ENCODE data around the gene ATP8A2. TPM values are rescaled to one million over a fixed set of nuclear protein-coding genes. Genes with fewer than 3 reads are reported as not detected.

The ATP8A2 gene
- total RNA-seq, 2 experiments from 2014 or later, result 0.22 to 0.24 TPM

- Mint-ChIP-seq H3K4me1 (ENCODE audit: low read depth) (peaks cover 6% of the 10 kb centered on the region), H3K27ac (no peak overlapping the region)
Observed at GRCh38 chr13:25756912-25757311, 385.1 kb downstream of the ATP8A2 start.

DNA sequence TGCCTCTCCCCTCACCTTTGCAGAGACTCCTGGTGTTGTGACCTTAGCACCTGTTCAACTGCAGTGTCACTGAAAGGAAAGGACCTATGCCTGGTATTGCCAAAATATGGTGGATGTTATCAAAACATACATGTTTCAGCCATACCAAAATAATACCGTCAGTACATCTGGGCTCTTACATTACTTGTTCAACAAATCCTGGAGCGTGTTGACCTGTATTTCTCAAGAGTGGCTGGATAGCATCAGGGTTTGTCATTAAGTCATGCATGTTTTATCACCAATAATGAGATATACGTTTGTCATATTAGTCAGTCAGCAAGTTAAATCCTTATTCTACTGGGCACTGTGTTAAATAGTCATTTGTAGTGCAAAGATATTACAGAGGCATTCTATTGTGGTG lies 389.3 kb downstream of the ATP8A2 start:
- Mint-ChIP-seq H3K4me1 (ENCODE audit: low read depth) (peaks cover 28% of the 10 kb centered on the region), H3K9me3 (peaks cover 7% of the 10 kb centered on the region), H3K4me3 (no peak overlapping the region), H3K27ac (no peak overlapping the region), H3K27me3 (ENCODE audit: low read depth) (no peaks in the 10 kb centered on the region), H3K36me3 (ENCODE audit: low read depth) (peaks cover 4% of the 10 kb centered on the region)
- CTCF ChIA-PET, result interaction anchor here (0.5 kb wide), 1 partner anchor 14 kb away, joined by 3 read pairs; no protein-coding TSS in a partner anchor
- DNase-seq, result no peak
- intact Hi-C loops (cut with micrococcal nuclease), result loop anchor here (5.0 kb wide), 1 partner anchor 126 kb away; no protein-coding TSS in a partner anchor

More at GRCh38 chr13:25756912-25757311, 385.1 kb downstream of the ATP8A2 start:
- H3K4me3 Mint-ChIP-seq, result no peak overlapping the region
- no peaks in the 10 kb centered on the region for H3K9me3 Mint-ChIP-seq
- DNase-seq, result no peak
- intact Hi-C loops (cut with micrococcal nuclease), result no loop called here
- CTCF ChIA-PET, result no interaction called here
- H3K27me3 Mint-ChIP-seq (ENCODE audit: low read depth), result no peaks in the 10 kb centered on the region
- no peaks in the 10 kb centered on the region for H3K36me3 Mint-ChIP-seq (ENCODE audit: low read depth)

DNA sequence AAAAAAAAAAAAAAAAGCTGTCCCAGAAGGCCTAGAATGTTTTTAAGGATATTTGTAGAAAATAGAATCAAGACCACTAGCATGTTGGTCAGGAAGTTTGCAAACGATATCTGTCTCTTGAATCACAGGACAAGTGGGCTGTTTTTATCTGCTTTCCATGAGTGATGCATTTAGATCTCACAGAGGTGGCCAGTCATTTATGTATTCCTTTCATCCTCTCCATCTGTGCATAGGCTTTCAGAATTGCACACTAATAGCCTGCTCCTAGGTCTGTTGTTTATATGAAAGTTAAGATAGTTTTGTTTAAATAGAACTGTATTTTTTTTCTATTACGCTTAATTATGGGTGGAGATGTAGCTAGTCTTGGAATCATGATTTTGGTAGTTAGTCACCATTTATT lies 390.5 kb downstream of the ATP8A2 start:
- peak overlapping the region; percentile 32 for H3K27ac Mint-ChIP-seq
- intact Hi-C loops (cut with micrococcal nuclease), result loop anchor here (1.0 to 5.0 kb wide), 3 partner anchors 44 to 141 kb away; no protein-coding TSS in a partner anchor
- H3K4me3 Mint-ChIP-seq, result no peak overlapping the region
- no peak for DNase-seq
- peaks cover 4% of the 10 kb centered on the region for H3K36me3 Mint-ChIP-seq (ENCODE audit: low read depth)
- CTCF ChIA-PET, result interaction anchor here (1.1 kb wide), 1 partner anchor 11 kb away, joined by 3 read pairs; no protein-coding TSS in a partner anchor
- peaks cover 25% of the 10 kb centered on the region for H3K4me1 Mint-ChIP-seq (ENCODE audit: low read depth)
- H3K9me3 Mint-ChIP-seq, result peaks cover 11% of the 10 kb centered on the region
- no peaks in the 10 kb centered on the region for H3K27me3 Mint-ChIP-seq (ENCODE audit: low read depth)

DNA sequence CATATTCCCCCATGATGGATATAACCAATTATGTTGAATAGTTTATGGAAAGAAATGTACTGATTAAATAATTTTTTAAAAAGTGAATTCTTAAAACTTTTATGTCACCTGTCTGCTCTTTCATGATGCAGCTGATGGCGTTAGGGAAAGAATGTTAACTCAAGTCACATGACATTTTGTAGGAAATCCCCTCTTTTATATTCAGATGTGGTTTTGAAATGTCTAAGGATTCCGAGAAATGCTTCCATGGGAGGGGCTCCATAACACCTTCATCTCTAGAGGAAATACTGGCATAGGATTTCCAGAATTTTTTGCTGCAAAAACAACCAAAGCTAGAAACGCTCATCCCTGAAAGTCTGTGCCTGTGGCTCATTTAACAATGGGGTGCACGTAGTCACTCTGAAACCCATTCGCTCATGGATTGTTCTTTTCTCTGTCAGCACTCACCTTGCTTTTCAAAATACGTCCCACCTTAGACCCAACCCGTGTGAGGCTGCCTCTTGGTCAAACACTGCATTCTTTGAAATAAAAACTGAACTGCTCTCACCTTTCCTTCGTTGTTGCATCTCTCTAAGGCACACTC lies 391.1 kb downstream of the ATP8A2 start:
- CTCF ChIA-PET, result interaction anchor here (0.6 to 1.1 kb wide), 2 partner anchors 12 to 67 kb away, joined by 3 to 4 read pairs; no protein-coding TSS in a partner anchor
- Mint-ChIP-seq H3K4me3 (no peak overlapping the region), H3K27me3 (ENCODE audit: low read depth) (no peaks in the 10 kb centered on the region), H3K9me3 (peaks cover 11% of the 10 kb centered on the region), H3K36me3 (ENCODE audit: low read depth) (peaks cover 4% of the 10 kb centered on the region), H3K4me1 (ENCODE audit: low read depth) (peaks cover 25% of the 10 kb centered on the region), H3K27ac (peak overlapping the region; percentile 41)
- DNase-seq, result peak; percentile 35
- intact Hi-C loops (cut with micrococcal nuclease), result loop anchor here (1.0 to 5.0 kb wide), 4 partner anchors 43 to 143 kb away; no protein-coding TSS in a partner anchor

DNA sequence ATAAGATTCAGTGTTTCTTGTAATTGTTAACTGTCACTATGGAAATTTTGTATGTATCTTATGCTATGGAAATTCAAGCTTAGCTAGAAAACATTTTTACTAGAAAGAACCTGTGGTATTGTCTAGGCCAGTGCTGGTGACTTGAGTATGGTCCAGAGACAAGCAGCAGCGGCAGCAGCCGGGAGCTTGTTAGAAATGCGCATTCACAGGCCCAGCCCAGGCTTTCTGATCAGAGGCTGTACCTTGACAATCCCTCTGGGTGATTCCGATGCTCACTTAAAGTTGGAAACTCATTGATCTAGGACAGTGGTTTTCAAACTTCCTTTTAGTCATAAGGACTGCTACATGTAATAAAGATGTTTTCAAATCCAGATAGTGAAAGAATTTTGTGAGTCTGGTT lies 392.6 kb downstream of the ATP8A2 start:
- Mint-ChIP-seq H3K4me1 (ENCODE audit: low read depth) (peaks cover 25% of the 10 kb centered on the region), H3K9me3 (peaks cover 11% of the 10 kb centered on the region), H3K4me3 (no peak overlapping the region), H3K27ac (no peak overlapping the region), H3K27me3 (ENCODE audit: low read depth) (no peaks in the 10 kb centered on the region), H3K36me3 (ENCODE audit: low read depth) (peaks cover 4% of the 10 kb centered on the region)
- intact Hi-C loops (cut with micrococcal nuclease), result loop anchor here (5.0 kb wide), 1 partner anchor 123 kb away; no protein-coding TSS in a partner anchor
- CTCF ChIA-PET, result interaction anchor here (0.5 kb wide), 1 partner anchor 651 kb away, joined by 3 read pairs; no protein-coding TSS in a partner anchor
- DNase-seq, result no peak

- CTCF ChIA-PET, result no interaction called here
- no peak for DNase-seq
- peaks cover 4% of the 10 kb centered on the region for H3K36me3 Mint-ChIP-seq (ENCODE audit: low read depth)
- H3K9me3 Mint-ChIP-seq, result peaks cover 11% of the 10 kb centered on the region
- intact Hi-C loops (cut with micrococcal nuclease), result no loop called here
- H3K4me3 Mint-ChIP-seq, result no peak overlapping the region
- H3K4me1 Mint-ChIP-seq (ENCODE audit: low read depth), result peaks cover 25% of the 10 kb centered on the region
- no peak overlapping the region for H3K27ac Mint-ChIP-seq
- no peaks in the 10 kb centered on the region for H3K27me3 Mint-ChIP-seq (ENCODE audit: low read depth)
Observed at GRCh38 chr13:25765266-25765665, 393.5 kb downstream of the ATP8A2 start.

- Mint-ChIP-seq H3K36me3 (ENCODE audit: low read depth) (peaks cover 4% of the 10 kb centered on the region), H3K4me3 (no peak overlapping the region), H3K9me3 (peaks cover 11% of the 10 kb centered on the region), H3K4me1 (ENCODE audit: low read depth) (peaks cover 33% of the 10 kb centered on the region), H3K27ac (no peak overlapping the region), H3K27me3 (ENCODE audit: low read depth) (no peaks in the 10 kb centered on the region)
- intact Hi-C loops (cut with micrococcal nuclease), result no loop called here
- CTCF ChIA-PET, result interaction anchor here (0.6 kb wide), 1 partner anchor 293 kb away, joined by 3 read pairs; no protein-coding TSS in a partner anchor
- DNase-seq, result no peak
Observed at GRCh38 chr13:25766576-25766975, 394.8 kb downstream of the ATP8A2 start.

- H3K27ac Mint-ChIP-seq, result no peak overlapping the region
- H3K9me3 Mint-ChIP-seq, result peaks cover 11% of the 10 kb centered on the region
- H3K4me3 Mint-ChIP-seq, result no peak overlapping the region
- H3K36me3 Mint-ChIP-seq (ENCODE audit: low read depth), result peaks cover 4% of the 10 kb centered on the region
- no peaks in the 10 kb centered on the region for H3K27me3 Mint-ChIP-seq (ENCODE audit: low read depth)
- peaks cover 34% of the 10 kb centered on the region for H3K4me1 Mint-ChIP-seq (ENCODE audit: low read depth)
- CTCF ChIA-PET, result no interaction called here
- intact Hi-C loops (cut with micrococcal nuclease), result no loop called here
- no peak for DNase-seq
Observed at GRCh38 chr13:25766991-25767390, 395.2 kb downstream of the ATP8A2 start.

GRCh38 chr13:25768376-25768775 lies 396.6 kb downstream of the ATP8A2 start:
- Mint-ChIP-seq H3K4me3 (no peak overlapping the region), H3K4me1 (ENCODE audit: low read depth) (peaks cover 24% of the 10 kb centered on the region), H3K36me3 (ENCODE audit: low read depth) (peaks cover 4% of the 10 kb centered on the region), H3K27me3 (ENCODE audit: low read depth) (no peaks in the 10 kb centered on the region), H3K27ac (no peak overlapping the region), H3K9me3 (peaks cover 11% of the 10 kb centered on the region)
- CTCF ChIA-PET, result no interaction called here
- DNase-seq, result no peak
- intact Hi-C loops (cut with micrococcal nuclease), result no loop called here

DNA sequence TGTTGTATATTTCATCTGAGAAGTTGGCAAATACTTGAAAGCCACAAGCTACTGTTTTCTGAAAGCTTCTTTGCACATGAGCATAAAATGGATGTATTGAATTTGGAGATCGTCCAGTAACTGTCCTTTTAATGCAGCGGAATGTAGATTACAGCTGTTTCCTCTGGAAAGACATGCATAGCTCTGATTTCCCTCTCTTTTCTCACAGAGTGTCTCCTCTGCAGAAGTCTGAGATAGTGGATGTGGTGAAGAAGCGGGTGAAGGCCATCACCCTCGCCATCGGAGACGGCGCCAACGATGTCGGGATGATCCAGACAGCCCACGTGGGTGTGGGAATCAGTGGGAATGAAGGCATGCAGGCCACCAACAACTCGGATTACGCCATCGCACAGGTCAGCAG lies 397.1 kb downstream of the ATP8A2 start:
- CTCF ChIA-PET, result no interaction called here
- Mint-ChIP-seq H3K4me3 (no peak overlapping the region), H3K4me1 (ENCODE audit: low read depth) (peaks cover 21% of the 10 kb centered on the region), H3K27me3 (ENCODE audit: low read depth) (no peaks in the 10 kb centered on the region), H3K36me3 (ENCODE audit: low read depth) (peaks cover 4% of the 10 kb centered on the region), H3K27ac (no peak overlapping the region), H3K9me3 (peaks cover 11% of the 10 kb centered on the region)
- intact Hi-C loops (cut with micrococcal nuclease), result no loop called here
- no peak for DNase-seq

DNA sequence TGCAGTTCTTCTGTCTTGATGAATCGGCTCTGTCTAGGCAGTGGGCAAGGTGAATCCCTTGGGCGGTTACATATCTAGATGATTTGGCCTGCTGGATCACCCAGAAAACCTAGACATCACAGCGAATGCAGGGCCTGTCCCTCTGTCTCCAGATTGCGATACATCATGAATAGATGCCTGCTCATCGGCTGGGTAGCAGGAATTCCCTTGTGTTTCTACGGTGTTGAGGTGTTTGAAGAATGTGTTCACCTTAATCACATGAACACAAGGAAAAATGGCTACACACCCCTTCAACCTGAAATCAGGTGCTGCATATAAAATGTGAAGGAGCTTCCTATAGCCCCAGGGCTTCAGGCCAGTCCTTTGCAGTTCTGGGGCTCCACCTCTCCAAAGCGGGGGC lies 398.8 kb downstream of the ATP8A2 start:
- intact Hi-C loops (cut with micrococcal nuclease), result no loop called here
- Mint-ChIP-seq H3K27me3 (ENCODE audit: low read depth) (no peaks in the 10 kb centered on the region), H3K27ac (no peak overlapping the region), H3K4me3 (no peak overlapping the region), H3K4me1 (ENCODE audit: low read depth) (peaks cover 14% of the 10 kb centered on the region), H3K9me3 (peaks cover 8% of the 10 kb centered on the region), H3K36me3 (ENCODE audit: low read depth) (peaks cover 4% of the 10 kb centered on the region)
- CTCF ChIA-PET, result interaction anchor here (0.6 kb wide), 1 partner anchor 30 kb away, joined by 3 read pairs; no protein-coding TSS in a partner anchor
- no peak for DNase-seq

DNA sequence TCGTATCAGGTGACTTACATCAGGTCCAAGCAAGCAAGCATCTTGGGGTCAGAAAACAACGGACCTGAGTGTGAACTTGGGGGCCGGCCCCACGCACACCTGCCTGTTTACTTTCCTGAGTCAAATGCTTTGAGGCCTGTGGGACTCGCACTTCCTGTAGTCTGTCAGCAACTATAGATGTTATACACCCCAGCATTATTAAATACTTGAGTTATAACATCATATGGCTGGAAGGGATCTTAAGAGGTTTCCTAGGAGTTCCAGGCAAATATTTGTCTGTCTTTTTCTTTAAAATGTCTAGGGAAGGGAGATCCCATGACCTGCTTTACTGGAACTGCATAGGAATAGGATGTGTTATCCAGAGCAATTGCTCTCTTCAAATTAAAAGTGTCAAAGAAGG lies 399.4 kb downstream of the ATP8A2 start:
- no peaks in the 10 kb centered on the region for H3K36me3 Mint-ChIP-seq (ENCODE audit: low read depth)
- DNase-seq, result no peak
- intact Hi-C loops (cut with micrococcal nuclease), result no loop called here
- no peaks in the 10 kb centered on the region for H3K27me3 Mint-ChIP-seq (ENCODE audit: low read depth)
- H3K27ac Mint-ChIP-seq, result no peak overlapping the region
- no peak overlapping the region for H3K4me3 Mint-ChIP-seq
- peaks cover 14% of the 10 kb centered on the region for H3K4me1 Mint-ChIP-seq (ENCODE audit: low read depth)
- H3K9me3 Mint-ChIP-seq, result peaks cover 4% of the 10 kb centered on the region
- CTCF ChIA-PET, result no interaction called here

Data from activated naive CD4-positive, alpha-beta T cell treated with anti-CD3 and anti-CD28 coated beads for 36 hours (primary cell).